ENCODE data around the gene TWSG1.

- no peak for TF ChIP-seq CEBPB (IDR thresholded peaks at IDR 0.05)
- TF ChIP-seq YY1 (IDR thresholded peaks at IDR 0.05; ENCODE audit: low read depth), result no peak
- no peak for TF ChIP-seq CREB1 (IDR thresholded peaks at IDR 0.05; ENCODE audit: low read depth)
- TF ChIP-seq TEAD4 (IDR thresholded peaks at IDR 0.05), result no peak
- no peak for TF ChIP-seq FOXM1 (IDR thresholded peaks at IDR 0.05; ENCODE audit: borderline replicate concordance, low read depth)
- TF ChIP-seq REST (IDR thresholded peaks at IDR 0.05; ENCODE audit: low read depth), result no peak
Measured at GRCh38 chr18:9321017-9321452, 13.5 kb upstream of the TWSG1 start.

Data from Ishikawa (cell line).